Femur (tissue), 1 donor: ENCODE results near the gene SLITRK2.
A peak's percentile ranks its signal among the peaks of the same experiment; 100 is the strongest.

Source experiments
- DNase-seq: peaks from one replicate; pipeline ENCODE4 v3.0.0-alpha.2; 2017

The SLITRK2 gene

DNA sequence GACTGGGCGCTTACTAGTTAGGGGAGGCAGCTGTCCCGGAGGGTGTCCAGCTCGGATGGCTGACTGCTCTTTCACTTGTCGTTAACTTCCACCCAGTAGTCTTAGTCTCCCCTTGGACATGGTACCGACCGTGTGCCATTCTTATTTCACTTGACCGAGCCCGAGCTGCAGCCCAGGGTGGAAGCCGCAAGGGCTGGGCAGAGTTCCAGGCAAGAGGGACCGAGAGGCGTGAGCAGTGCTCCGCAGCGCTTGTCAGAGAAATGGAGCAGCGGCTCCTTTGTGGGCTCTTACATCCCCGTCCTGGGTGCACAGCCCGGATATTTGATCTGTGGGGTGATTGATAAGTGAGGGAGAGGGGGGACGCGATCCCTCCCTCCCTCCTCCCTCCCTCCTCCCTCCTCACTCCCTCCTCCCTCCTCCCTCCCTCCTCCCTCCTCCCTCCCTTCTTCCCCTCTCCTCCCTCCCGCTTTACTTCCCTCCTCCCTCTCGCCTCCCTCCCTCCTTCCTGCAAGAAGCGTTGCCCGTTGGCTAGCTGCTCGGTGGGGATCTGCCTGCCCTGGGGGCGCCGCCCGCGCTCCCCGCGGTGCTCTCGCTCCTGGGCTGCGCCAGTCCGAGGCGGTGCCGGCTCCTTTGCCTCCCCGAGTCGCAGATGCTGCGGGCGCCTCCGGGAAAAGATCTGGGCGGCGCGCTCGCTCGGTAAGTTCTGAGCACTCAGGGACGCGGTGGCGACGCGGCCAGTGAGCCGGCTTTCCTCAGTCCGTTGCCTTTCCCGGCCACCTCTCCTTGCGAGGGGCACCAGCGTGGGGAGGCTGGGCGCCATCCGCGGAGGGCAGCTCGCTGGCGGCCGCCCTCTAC lies at the start of gene SLITRK2:
SLITRK2 (plus strand) TSS at position 499 of the 855 bp plus-strand sequence. CDS start 4,597 bp downstream, outside the sequence.
- DNase-seq = no peak

DNA sequence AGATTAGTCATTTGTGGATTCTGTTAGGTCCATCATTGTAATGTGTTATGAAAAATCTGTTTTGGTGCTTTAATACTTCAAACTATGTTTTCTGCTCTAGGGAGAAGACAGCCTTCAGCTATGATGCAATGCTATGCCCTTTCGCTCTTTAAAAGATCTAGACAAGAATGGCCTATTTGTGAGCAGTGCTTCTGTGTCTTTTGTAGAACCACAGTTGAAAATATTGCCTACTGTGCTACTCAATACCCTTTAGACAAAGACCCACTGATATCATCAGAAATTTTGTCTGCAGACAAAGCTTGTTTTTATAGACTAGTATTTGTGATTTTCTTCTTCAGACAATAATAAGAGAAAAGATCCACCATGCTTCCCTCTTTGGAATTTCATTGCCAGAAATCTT lies 44.6 kb upstream of the SLITRK2 start:
- no peak for DNase-seq

GRCh38 chrX:145792281-145792680 lies 25.3 kb upstream of the SLITRK2 start:
- DNase-seq = no peak

DNA sequence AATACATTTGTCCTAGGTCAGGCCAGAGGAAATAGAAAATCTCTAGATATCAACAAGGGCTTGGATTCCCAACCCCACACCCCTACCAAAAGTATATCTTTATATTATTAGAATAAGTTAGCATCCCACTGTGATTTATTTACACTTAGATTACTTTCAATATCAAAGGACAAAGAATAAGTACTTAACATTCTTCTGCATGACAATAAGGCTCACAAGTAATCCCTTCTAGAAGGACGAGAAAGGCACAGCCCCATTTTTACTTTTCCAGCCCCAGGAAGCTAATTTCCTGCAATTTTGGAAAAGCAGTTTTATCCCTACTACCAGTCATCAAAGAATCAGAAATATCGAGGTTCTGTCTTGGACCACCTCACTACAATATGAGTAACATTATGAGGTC lies 14.1 kb upstream of the SLITRK2 start:
- no peak for DNase-seq

- DNase-seq = no peak
Observed at GRCh38 chrX:145813081-145813480, 4.5 kb upstream of the SLITRK2 start.

GRCh38 chrX:145816601-145817315 lies 871 bp upstream of the SLITRK2 start:
- no peak for DNase-seq

DNA sequence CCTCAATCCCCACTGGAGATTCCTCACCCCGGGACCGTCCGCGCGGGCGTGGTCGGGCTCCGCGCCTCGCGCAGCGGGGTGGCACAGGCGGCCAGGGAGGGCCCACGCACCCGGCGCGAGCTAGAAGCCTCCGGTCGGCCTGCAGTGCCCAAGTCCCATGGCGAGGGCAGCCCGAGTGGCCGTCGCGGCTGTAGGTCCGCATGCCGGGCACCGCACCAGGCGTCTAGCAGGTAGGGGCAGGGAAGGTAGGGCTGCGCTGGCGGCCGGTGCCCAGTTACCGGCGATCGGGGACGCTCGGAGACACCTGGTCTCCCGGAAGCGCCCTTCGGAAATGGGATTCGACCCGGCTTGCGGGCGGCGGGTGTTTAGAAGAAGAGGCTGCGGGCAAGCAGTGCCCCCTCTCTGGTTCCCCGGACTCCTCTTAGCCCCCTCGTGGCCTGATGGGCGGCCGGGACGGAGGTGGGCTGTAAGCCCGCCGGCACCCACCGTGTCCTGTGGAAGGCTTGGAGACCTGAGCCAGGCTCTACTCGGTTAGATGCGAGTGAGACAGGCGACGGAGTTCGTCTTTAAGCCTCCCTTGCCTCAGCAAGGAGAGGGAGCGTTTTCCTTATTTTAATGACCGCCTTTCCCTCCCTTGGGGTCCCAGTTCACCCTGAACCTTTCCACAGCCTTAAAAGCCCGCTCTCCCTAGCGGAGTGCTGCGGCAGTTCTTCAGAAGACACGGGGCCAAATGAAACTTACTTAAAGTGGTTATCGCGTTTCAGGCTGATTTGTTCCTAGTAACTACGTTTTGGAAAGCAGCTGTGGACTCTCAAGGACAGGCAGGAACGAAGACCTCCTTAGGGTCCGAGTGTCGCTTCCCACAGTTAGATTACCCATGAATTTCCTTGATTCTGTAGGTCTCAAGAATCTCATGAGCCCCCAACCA lies 821 bp downstream of the SLITRK2 start:
- no peak for DNase-seq

- DNase-seq = no peak
Observed at GRCh38 chrX:145820825-145821224, 3.2 kb downstream of the SLITRK2 start.

DNA sequence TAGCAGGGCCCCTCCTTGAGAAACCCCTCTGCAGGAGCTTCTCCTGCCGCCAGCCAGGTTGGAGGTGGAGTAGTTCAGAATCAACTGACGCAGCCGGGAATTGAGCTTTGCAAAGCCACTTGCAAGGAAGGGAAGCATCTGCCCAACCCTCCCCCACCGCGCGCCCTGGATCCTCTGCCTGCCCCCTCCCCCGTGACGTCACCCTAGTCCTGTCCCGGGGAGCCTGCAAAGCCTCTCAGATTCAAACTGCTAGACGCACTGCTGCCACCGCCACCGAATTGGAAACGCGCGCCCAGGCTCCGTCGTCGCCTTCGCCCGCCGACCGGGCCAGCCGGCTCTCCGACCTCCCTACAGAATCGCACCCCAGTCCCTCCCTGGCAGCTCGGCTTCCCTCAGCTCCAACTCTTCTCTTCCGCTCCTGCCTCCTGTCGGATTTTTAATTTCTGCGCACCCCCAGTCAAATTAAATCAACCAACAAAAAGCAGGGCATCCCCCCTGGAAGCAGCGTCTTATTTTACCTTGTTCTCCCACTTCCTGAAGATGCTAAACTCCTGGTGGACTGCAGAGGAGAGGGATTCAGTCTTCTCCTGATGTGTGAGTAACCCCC lies 3.8 kb downstream of the SLITRK2 start:
- DNase-seq = peak; percentile 48

GRCh38 chrX:145821898-145822571 lies 4.4 kb downstream of the SLITRK2 start:
- no peak for DNase-seq

DNA sequence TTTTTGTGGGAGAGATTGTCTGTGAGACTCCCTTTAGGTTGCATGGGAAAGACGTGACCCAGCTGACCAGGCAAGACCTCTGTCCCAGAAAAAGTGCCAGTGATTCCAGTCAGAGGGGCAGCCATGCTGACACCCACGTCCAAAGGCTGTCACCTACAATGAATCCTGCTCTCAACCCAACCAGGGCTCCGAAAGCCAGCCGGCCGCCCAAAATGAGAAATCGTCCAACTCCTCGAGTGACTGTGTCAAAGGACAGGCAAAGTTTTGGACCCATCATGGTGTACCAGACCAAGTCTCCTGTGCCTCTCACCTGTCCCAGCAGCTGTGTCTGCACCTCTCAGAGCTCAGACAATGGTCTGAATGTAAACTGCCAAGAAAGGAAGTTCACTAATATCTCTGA lies 5.5 kb downstream of the SLITRK2 start:
- DNase-seq = no peak

DNA sequence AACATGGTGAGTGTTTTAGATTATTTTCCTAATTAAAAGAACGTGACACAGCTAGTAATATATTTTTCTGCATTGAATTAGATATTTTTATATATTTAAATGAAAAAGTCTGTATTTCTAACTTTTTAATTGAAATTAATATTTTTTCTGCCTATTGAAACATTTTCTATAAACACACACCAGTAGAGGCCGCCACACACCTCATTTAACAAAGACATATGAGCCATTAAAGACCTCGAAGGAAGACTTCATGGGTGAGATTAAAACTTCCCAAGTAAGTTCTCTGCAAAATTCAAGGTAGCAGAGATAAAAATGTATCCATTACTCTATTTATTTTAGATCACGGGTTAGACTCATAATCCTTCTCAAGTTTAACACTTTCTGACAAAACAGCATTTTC lies 8.3 kb downstream of the SLITRK2 start:
- no peak for DNase-seq

GRCh38 chrX:145826466-145826865 lies 8.8 kb downstream of the SLITRK2 start:
- DNase-seq = no peak

DNA sequence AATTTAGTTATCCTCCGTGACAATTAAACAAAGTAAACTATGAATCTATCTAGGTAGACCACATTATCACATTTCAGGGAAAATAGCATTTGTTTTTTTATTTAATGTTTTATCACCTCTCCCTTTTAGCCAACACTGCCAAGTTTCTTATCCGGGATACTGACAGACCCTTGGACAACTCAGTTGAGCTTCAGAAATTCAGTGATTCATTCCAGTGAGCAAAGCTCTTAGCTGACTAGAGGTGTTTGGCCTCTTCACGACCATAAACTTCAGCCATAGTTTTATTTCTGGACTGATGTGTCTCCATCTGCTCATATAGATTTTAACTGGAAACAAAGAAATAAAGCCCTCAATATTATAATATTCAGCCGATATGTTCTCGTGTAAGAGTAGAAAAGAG lies 15.2 kb downstream of the SLITRK2 start:
- DNase-seq = no peak

DNA sequence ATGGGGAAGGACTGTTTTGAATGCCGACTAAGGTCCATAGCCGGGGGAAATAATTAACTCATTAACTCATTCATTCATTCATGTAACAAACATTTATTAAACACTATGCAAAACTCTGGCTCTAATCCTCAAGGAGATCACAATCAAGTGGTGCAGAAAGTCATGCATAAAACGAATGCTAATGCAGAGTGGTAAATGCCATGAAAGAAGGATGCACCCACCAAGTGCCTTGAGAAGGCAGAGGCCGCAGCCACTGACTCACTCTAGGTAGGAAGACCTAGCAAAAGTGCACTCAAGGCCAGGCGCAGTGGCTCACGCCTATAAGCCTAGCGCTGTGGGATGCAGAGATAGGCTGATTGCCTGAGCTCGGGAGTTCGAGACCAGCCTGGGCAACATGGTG lies 22.9 kb downstream of the SLITRK2 start:
- DNase-seq = no peak

- no peak for DNase-seq
Observed at GRCh38 chrX:145843146-145843904, 25.7 kb downstream of the SLITRK2 start.

GRCh38 chrX:145844886-145845285 lies 27.3 kb downstream of the SLITRK2 start:
- no peak for DNase-seq

DNA sequence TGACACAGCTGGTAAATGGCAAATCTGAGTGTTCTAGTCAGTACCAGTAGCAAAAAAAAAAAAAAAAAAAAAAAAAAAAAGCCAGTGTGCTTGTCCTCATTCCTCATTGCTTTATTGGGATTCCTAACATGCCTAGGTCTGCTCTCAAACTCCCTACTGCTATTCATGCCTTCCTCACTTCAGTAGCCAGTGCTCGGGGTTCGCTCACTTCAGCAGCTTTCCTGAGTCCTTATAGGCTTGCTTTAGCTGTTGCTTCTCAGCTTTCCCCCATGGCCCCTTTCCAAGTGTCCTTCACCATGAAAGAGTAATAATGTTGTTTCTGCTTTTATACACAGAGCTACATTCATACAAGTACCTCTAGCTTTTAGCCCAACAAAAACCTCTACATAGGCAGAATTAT lies 30.8 kb downstream of the SLITRK2 start:
- DNase-seq = no peak

DNA sequence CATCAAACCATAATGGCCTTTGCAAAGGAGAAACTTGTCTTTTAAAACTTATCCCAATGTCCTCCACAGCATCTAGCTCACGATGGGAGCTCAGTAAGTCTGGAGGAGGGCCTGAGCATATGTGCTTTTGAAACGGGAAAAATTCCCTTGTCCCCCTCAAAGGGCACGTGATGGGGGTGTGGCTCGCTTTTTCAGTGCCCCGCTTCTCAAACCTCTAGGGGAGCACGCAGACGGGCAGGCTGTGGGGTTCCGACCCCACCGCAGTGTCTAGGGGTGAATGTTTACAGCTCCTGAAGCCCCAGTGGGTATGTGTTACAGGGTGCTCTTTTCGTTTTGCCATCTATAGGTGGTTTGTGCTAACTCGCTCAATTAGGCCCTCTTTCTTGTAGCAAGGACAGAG lies 31.2 kb downstream of the SLITRK2 start:
- no peak for DNase-seq

GRCh38 chrX:145853181-145853580 lies 35.6 kb downstream of the SLITRK2 start:
- no peak for DNase-seq

- no peak for DNase-seq
Observed at GRCh38 chrX:145856181-145856580, 38.6 kb downstream of the SLITRK2 start.
